Femur (tissue), 1 donor: ENCODE measurements around the gene SPG21.

ENCODE experiments used
- DNase-seq: peaks from one replicate; pipeline ENCODE4 v3.0.0-alpha.2; 2017

SPG21 gene

GRCh38 chr15:64991536-64992135, 1.9 kb upstream of the SPG21 start:
- peak; percentile 86 for DNase-seq

- DNase-seq: no peak
These were observed 405 bp upstream of the SPG21 start for GRCh38 chr15:64990168-64990470.

- no peak for DNase-seq
These were observed 2.6 kb downstream of the SPG21 start for GRCh38 chr15:64987136-64987535.

GRCh38 chr15:64985366-64986033, 4.2 kb downstream of the SPG21 start:
- no peak for DNase-seq

GRCh38 chr15:64982472-64982871, 7.2 kb downstream of the SPG21 start:
- no peak for DNase-seq

- DNase-seq: no peak
These were observed 7.8 kb downstream of the SPG21 start for GRCh38 chr15:64981812-64982431.

GRCh38 chr15:64979252-64979710, 10.4 kb downstream of the SPG21 start:
- DNase-seq: no peak

GRCh38 chr15:64975390-64975789, 14.3 kb downstream of the SPG21 start:
- no peak for DNase-seq

- no peak for DNase-seq
These were observed 19.0 kb downstream of the SPG21 start for GRCh38 chr15:64970698-64971097.

- no peak for DNase-seq
These were observed 20.3 kb downstream of the SPG21 start for GRCh38 chr15:64969401-64969800.

GRCh38 chr15:64961013-64961412, 28.7 kb downstream of the SPG21 start:
- no peak for DNase-seq

- no peak for DNase-seq
These were observed 29.6 kb downstream of the SPG21 start for GRCh38 chr15:64960153-64960552.

- no peak for DNase-seq
These were observed 30.6 kb downstream of the SPG21 start for GRCh38 chr15:64959128-64959527.

GRCh38 chr15:64954395-64954794, 35.3 kb downstream of the SPG21 start:
- no peak for DNase-seq

GRCh38 chr15:64951777-64952418, 37.8 kb downstream of the SPG21 start:
- no peak for DNase-seq

- no peak for DNase-seq
These were observed 38.8 kb downstream of the SPG21 start for GRCh38 chr15:64950888-64951287.

GRCh38 chr15:64949383-64950186, 40.1 kb downstream of the SPG21 start:
- no peak for DNase-seq

- DNase-seq: no peak
These were observed 40.8 kb downstream of the SPG21 start for GRCh38 chr15:64948916-64949315.

- DNase-seq: no peak
These were observed 42.5 kb downstream of the SPG21 start for GRCh38 chr15:64947211-64947610.

- DNase-seq: no peak
These were observed 44.8 kb downstream of the SPG21 start for GRCh38 chr15:64944961-64945360.

- no peak for DNase-seq
These were observed 46.0 kb downstream of the SPG21 start for GRCh38 chr15:64943512-64944225.

- DNase-seq: no peak
These were observed 47.4 kb downstream of the SPG21 start for GRCh38 chr15:64942356-64942755.
